Measurements from ENCODE around the gene TUNAR. TPM values are rescaled to one million over a fixed set of nuclear protein-coding genes. Genes with fewer than 3 reads are reported as not detected.

TUNAR gene
- total RNA-seq, 1 donor from 2014 or later = not detected

DNA sequence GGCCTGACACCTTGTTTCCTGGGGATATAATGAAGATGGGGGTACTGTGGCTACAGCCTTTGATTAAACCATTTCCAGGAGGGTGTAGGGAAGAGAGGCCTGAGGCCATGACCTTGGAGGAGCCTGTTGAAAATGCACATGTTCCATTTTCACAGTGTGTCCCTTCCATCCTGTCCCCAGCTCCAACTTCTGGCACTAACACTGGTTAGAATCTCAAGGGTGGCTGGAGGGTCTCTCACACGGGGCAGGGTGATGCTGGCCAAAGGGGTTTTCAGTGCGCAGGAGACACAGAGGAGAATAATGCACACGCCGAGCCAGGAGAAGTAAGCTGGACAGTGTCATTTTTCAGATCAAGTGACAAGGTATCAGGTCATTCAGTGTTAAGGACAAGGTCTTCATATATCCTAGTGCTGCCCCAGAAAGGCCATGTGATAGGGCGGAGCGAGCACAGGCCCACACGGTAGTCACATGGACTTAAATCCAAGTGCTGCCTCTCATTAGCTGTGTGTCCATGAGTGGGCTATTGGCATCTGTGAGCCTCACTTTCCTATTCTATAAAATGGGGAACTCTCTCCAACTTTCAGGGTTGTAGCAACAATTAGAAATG, 36.4 kb upstream of the TUNAR start:
- no peaks in the 10 kb centered on the region for H3K9me3 ChIP-seq
- H3K36me3 ChIP-seq = no peaks in the 10 kb centered on the region
- H3K27ac ChIP-seq = no peak overlapping the region
- DNase-seq (ENCODE audit: low spot score in 2 of 2) = no peak
- no peak overlapping the region for H3K4me3 ChIP-seq
- no peaks in the 10 kb centered on the region for H3K4me1 ChIP-seq
- intact Hi-C loops (cut with DNase I) = no loop called here
- TF ChIP-seq, protein P1, sequence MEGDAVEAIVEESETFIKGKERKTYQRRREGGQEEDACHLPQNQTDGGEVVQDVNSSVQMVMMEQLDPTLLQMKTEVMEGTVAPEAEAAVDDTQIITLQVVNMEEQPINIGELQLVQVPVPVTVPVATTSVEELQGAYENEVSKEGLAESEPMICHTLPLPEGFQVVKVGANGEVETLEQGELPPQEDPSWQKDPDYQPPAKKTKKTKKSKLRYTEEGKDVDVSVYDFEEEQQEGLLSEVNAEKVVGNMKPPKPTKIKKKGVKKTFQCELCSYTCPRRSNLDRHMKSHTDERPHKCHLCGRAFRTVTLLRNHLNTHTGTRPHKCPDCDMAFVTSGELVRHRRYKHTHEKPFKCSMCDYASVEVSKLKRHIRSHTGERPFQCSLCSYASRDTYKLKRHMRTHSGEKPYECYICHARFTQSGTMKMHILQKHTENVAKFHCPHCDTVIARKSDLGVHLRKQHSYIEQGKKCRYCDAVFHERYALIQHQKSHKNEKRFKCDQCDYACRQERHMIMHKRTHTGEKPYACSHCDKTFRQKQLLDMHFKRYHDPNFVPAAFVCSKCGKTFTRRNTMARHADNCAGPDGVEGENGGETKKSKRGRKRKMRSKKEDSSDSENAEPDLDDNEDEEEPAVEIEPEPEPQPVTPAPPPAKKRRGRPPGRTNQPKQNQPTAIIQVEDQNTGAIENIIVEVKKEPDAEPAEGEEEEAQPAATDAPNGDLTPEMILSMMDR (IDR thresholded peaks at IDR 0.05) = no peak
- H3K27me3 ChIP-seq = no peaks in the 10 kb centered on the region

GRCh38 chr14:95841668-95842067, 35.0 kb upstream of the TUNAR start:
- no peaks in the 10 kb centered on the region for H3K36me3 ChIP-seq
- H3K27me3 ChIP-seq = no peaks in the 10 kb centered on the region
- H3K4me1 ChIP-seq = no peaks in the 10 kb centered on the region
- H3K27ac ChIP-seq = no peak overlapping the region
- intact Hi-C loops (cut with DNase I) = no loop called here
- H3K9me3 ChIP-seq = no peaks in the 10 kb centered on the region
- TF ChIP-seq, protein P1 (IDR thresholded peaks at IDR 0.05) = no peak
- no peak overlapping the region for H3K4me3 ChIP-seq
- DNase-seq (ENCODE audit: low spot score in 2 of 2) = no peak

GRCh38 chr14:95849761-95850160, 26.9 kb upstream of the TUNAR start:
- Histone ChIP-seq H3K4me1 (no peaks in the 10 kb centered on the region), H3K4me3 (no peak overlapping the region), H3K27me3 (no peaks in the 10 kb centered on the region), H3K36me3 (no peaks in the 10 kb centered on the region), H3K27ac (no peak overlapping the region), H3K9me3 (no peaks in the 10 kb centered on the region)
- intact Hi-C loops (cut with DNase I) = no loop called here
- TF ChIP-seq, protein P1 (IDR thresholded peaks at IDR 0.05) = no peak
- DNase-seq (ENCODE audit: low spot score in 2 of 2) = no peak

DNA sequence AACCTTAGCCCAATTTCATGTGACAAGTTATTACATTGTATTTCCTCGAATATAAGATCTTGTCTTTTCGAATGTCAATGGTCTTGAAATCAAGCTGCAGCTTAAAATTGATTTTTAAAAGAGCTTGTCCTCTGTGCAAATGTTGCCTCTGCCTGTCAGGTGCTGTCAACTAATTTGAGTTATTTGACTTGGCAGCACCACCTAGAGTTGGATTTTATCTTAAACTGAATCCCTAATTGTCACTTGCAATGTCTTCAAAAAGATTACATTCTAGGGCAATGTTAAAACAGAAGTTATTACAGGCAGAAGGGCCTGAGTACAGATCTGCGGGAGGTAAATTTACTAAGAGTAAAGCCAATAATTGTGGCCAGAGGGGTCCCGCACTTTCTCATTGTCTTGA, 26.2 kb upstream of the TUNAR start:
- Histone ChIP-seq H3K27me3 (no peaks in the 10 kb centered on the region), H3K27ac (no peak overlapping the region), H3K4me1 (no peaks in the 10 kb centered on the region), H3K36me3 (no peaks in the 10 kb centered on the region), H3K4me3 (no peak overlapping the region), H3K9me3 (no peaks in the 10 kb centered on the region)
- TF ChIP-seq, protein P1 (IDR thresholded peaks at IDR 0.05) = no peak
- intact Hi-C loops (cut with DNase I) = no loop called here
- DNase-seq (ENCODE audit: low spot score in 2 of 2) = no peak

DNA sequence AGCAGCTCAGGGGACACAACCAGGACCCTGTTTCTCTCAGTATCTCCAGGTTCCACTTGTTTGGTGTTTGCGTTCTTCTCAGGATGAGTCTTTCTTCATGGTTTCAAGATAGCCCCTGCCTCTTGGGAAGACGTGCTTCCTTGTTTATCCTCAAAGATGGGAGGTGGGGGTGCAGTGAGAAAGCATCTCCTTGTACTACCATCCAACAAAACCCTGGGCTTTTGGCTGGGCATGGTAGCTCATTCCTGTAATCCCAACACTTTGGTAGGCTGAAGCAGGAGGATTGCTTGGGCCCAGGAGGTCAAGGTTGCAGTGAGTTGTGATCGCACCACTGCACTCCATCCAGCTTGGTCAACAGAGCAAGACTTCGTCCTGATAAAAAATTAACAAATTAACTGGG, 21.0 kb upstream of the TUNAR start:
- Histone ChIP-seq H3K4me1 (peaks cover 0 to 2% of the 10 kb centered on the region in 2 donors), H3K36me3 (no peaks in the 10 kb centered on the region), H3K27ac (no peak overlapping the region), H3K9me3 (no peaks in the 10 kb centered on the region), H3K27me3 (no peaks in the 10 kb centered on the region), H3K4me3 (no peak overlapping the region)
- intact Hi-C loops (cut with DNase I) = no loop called here
- no peak for DNase-seq (ENCODE audit: low spot score in 2 of 2)
- TF ChIP-seq, protein P1 (IDR thresholded peaks at IDR 0.05) = no peak

DNA sequence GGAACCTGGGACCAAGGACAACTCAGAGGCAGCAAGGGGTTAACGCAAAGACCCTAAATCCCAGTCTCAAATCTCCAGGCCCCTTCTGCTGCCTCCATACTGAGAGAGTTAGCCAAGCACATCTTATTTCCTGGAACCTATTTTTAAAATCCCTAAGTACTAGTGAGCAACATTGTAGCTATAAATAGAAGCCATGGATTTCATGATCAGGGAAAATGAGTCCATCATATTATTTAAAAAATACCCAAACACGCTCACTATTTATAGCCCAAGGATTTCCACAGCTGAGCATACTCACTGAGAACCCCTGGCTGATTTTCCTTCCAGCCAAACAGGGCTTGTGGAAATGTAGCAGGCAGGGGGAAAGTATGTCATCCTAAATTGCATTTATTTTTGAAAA, 19.4 kb upstream of the TUNAR start:
- Histone ChIP-seq H3K9me3 (no peaks in the 10 kb centered on the region), H3K27ac (no peak overlapping the region), H3K36me3 (no peaks in the 10 kb centered on the region), H3K4me3 (no peak overlapping the region), H3K4me1 (peaks cover 0 to 2% of the 10 kb centered on the region in 2 donors), H3K27me3 (no peaks in the 10 kb centered on the region)
- intact Hi-C loops (cut with DNase I) = no loop called here
- DNase-seq (ENCODE audit: low spot score in 2 of 2) = no peak
- TF ChIP-seq, protein P1 (IDR thresholded peaks at IDR 0.05) = no peak
